OCI-LY3 (cell line): ENCODE data around the gene RPL12.
"Not testable (repeated sequence)": the region's sequence is repeated elsewhere in the genome, so short reads cannot be mapped to it uniquely, and the experiment has no call there.

Experiments used
- H2AFZ ChIP-seq: fragments of 200-600, 300-600 bp; shearing (Covaris generic); 2 replicates; pipeline ENCODE4 v1.6.0; 2014; ENCODE audit warnings: antibody characterized with exemption, low read depth, low read length
- H3K27ac ChIP-seq: fragments of 200-600, 300-600 bp; sonication (generic); 2 replicates; pipeline ENCODE4 v1.5.1; 2014; ENCODE audit warnings: mild to moderate bottlenecking, low read length, moderate library complexity, mixed read lengths
- H3K27me3 ChIP-seq: fragments of 200-600, 300-600 bp; sonication (generic); 2 replicates; pipeline ENCODE4 v1.6.1; 2014; ENCODE audit warnings: low read depth, low read length, mixed read lengths
- H3K36me3 ChIP-seq: fragments of 200-600, 300-600 bp; sonication (generic); replicated peaks from 2 replicates; pipeline ENCODE3; 2014; ENCODE audit warnings: low read depth, low read length, mixed read lengths
- H3K4me1 ChIP-seq: fragments of 300-600, 200-600 bp; sonication (generic); 2 replicates; pipeline ENCODE4 v1.6.1; 2014; ENCODE audit warnings: low read length, mixed read lengths
- H3K4me2 ChIP-seq: fragments of 200-600, 300-600 bp; sonication (generic); 2 replicates; pipeline ENCODE4 v1.6.1; 2014; ENCODE audit warnings: low read length, mixed read lengths
- H3K4me3 ChIP-seq: fragments of 300-600, 200-600 bp; sonication (generic); 2 replicates; pipeline ENCODE4 v1.5.1; 2014; ENCODE audit warnings: antibody characterized with exemption, mild to moderate bottlenecking, low read length, moderate library complexity
- H3K79me2 ChIP-seq: fragments of 300-600, 200-600 bp; shearing (Covaris generic); 2 replicates; pipeline ENCODE4 v1.6.1; 2014; ENCODE audit warnings: mild to moderate bottlenecking, low read length, mixed read lengths
- H3K9ac ChIP-seq: fragments of 300-600, 200-600 bp; shearing (Covaris generic); 2 replicates; pipeline ENCODE4 v1.6.0; 2014; ENCODE audit warnings: mild to moderate bottlenecking, low read length, moderate library complexity
- H3K9me3 ChIP-seq: fragments of 200-600, 300-600 bp; shearing (Covaris generic); 2 replicates; pipeline ENCODE4 v1.6.1; 2014; ENCODE audit warnings: low read length, mixed read lengths; ENCODE audit not compliant: insufficient read depth
- H4K20me1 ChIP-seq: fragments of 200-600, 300-600 bp; sonication (generic); 2 replicates; pipeline ENCODE4 v1.6.1; 2016; ENCODE audit warnings: low read length, mixed read lengths; ENCODE audit not compliant: insufficient read depth
- CTCF ChIP-seq: fragments of 200-600, 300-600 bp; sonication (generic); IDR thresholded peaks from 2 replicates; pipeline ENCODE4 v1.5.1; 2014; ENCODE audit warnings: antibody characterized with exemption, low read length, low read depth
- EZH2phosphoT487 ChIP-seq: fragments of 200-600 bp; shearing (Covaris generic); IDR thresholded peaks from 2 replicates; pipeline ENCODE4 v1.6.1; 2018; ENCODE audit warnings: antibody characterized with exemption, mixed run types, low read depth

RPL12 gene

GRCh38 chr9:127470662-127471061, 19.5 kb upstream of the RPL12 start:
- Histone ChIP-seq H4K20me1 (no peaks in the 10 kb centered on the region), H3K9me3 (no peaks in the 10 kb centered on the region), H3K4me3 (no peak overlapping the region), H3K9ac (no peak overlapping the region), H3K27ac (no peak overlapping the region), H2AFZ (no peak overlapping the region), H3K4me1 (no peaks in the 10 kb centered on the region), H3K4me2 (no peak overlapping the region), H3K27me3 (no peaks in the 10 kb centered on the region), H3K36me3 (peaks cover 10% of the 10 kb centered on the region), H3K79me2 (no peaks in the 10 kb centered on the region)
- no peak for TF ChIP-seq EZH2phosphoT487
- TF ChIP-seq CTCF = no peak

- Histone ChIP-seq H3K4me2 (no peak overlapping the region), H3K4me1 (no peaks in the 10 kb centered on the region), H3K9ac (no peak overlapping the region), H3K79me2 (no peaks in the 10 kb centered on the region), H3K27ac (no peak overlapping the region), H3K36me3 (peaks cover 3% of the 10 kb centered on the region), H4K20me1 (no peaks in the 10 kb centered on the region), H3K9me3 (no peaks in the 10 kb centered on the region), H2AFZ (no peak overlapping the region), H3K27me3 (no peaks in the 10 kb centered on the region), H3K4me3 (no peak overlapping the region)
- TF ChIP-seq EZH2phosphoT487 (no peak), CTCF (no peak)
These were observed 16.4 kb upstream of the RPL12 start for GRCh38 chr9:127467621-127468020.

- H2AFZ ChIP-seq, H3K9ac ChIP-seq, H3K4me1 ChIP-seq, H3K36me3 ChIP-seq, H3K79me2 ChIP-seq, H3K27me3 ChIP-seq, H3K4me2 ChIP-seq, H3K4me3 ChIP-seq, H3K9me3 ChIP-seq, H3K27ac ChIP-seq, H4K20me1 ChIP-seq: not testable (repeated sequence)
These were observed 15.3 kb upstream of the RPL12 start for GRCh38 chr9:127466407-127466917.

- no peaks in the 10 kb centered on the region for H3K27me3 ChIP-seq
- no peak overlapping the region for H3K4me3 ChIP-seq
- H2AFZ ChIP-seq = no peak overlapping the region
- no peak overlapping the region for H3K4me2 ChIP-seq
- no peaks in the 10 kb centered on the region for H3K9me3 ChIP-seq
- no peak overlapping the region for H3K27ac ChIP-seq
- TF ChIP-seq EZH2phosphoT487 (no peak), CTCF (no peak)
- no peaks in the 10 kb centered on the region for H4K20me1 ChIP-seq
- H3K79me2 ChIP-seq = no peaks in the 10 kb centered on the region
- no peak overlapping the region for H3K9ac ChIP-seq
- H3K4me1 ChIP-seq = no peaks in the 10 kb centered on the region
- H3K36me3 ChIP-seq = peaks cover 13% of the 10 kb centered on the region
These were observed 12.7 kb upstream of the RPL12 start for GRCh38 chr9:127463911-127464310.

GRCh38 chr9:127463382-127463781, 12.2 kb upstream of the RPL12 start:
- peaks cover 13% of the 10 kb centered on the region for H3K36me3 ChIP-seq
- no peaks in the 10 kb centered on the region for H3K27me3 ChIP-seq

More at GRCh38 chr9:127463382-127463781, 12.2 kb upstream of the RPL12 start:
- no peak overlapping the region for H3K27ac ChIP-seq
- H3K4me3 ChIP-seq = no peak overlapping the region
- no peaks in the 10 kb centered on the region for H4K20me1 ChIP-seq
- no peak overlapping the region for H3K9ac ChIP-seq
- H3K79me2 ChIP-seq = no peaks in the 10 kb centered on the region
- no peak for TF ChIP-seq CTCF
- no peak for TF ChIP-seq EZH2phosphoT487
- no peak overlapping the region for H3K4me2 ChIP-seq
- H3K4me1 ChIP-seq = no peaks in the 10 kb centered on the region
- H2AFZ ChIP-seq = no peak overlapping the region
- H3K9me3 ChIP-seq = no peaks in the 10 kb centered on the region
